RWPE2 (cell line): Measurements from ENCODE around the gene DNAH11.
A peak's percentile ranks its signal among the peaks of the same experiment; 100 is the strongest.
"Not testable (repeated sequence)": the region's sequence is repeated elsewhere in the genome, so short reads cannot be mapped to it uniquely, and the experiment has no call there.

Experiments used
- ATAC-seq: fragments of 200-7000 bp; cut with Tn5 transposase; 3 replicates; pipeline ENCODE4 v1.9.1; 2021; ENCODE audit warnings: low read depth
- DNase-seq: peaks from one replicate; pipeline ENCODE4 v3.0.0-alpha.2; 2020; ENCODE audit warnings: low spot score
- H3K27ac ChIP-seq: fragments of 450-650 bp; 2 replicates; pipeline ENCODE4 v1.5.1; 2017; ENCODE audit warnings: mild to moderate bottlenecking; ENCODE audit not compliant: poor library complexity, severe bottlenecking
- H3K27me3 ChIP-seq: fragments of 250-450 bp; sonication (Bioruptor Pico); 2 replicates; pipeline ENCODE4 v1.5.1; 2021; ENCODE audit warnings: mild to moderate bottlenecking, moderate library complexity; ENCODE audit not compliant: insufficient read depth, poor library complexity, severe bottlenecking
- H3K36me3 ChIP-seq: fragments of 250-450 bp; sonication (Bioruptor Pico); 2 replicates; pipeline ENCODE4 v1.5.1; 2020; ENCODE audit warnings: low read depth, mild to moderate bottlenecking, moderate library complexity
- H3K4me1 ChIP-seq: fragments of 250-450 bp; sonication (Bioruptor Pico); 2 replicates; pipeline ENCODE4 v1.5.1; 2021; ENCODE audit warnings: mild to moderate bottlenecking, moderate library complexity; ENCODE audit not compliant: insufficient read depth, poor library complexity, severe bottlenecking
- H3K4me3 ChIP-seq: fragments of 250-450 bp; sonication (Bioruptor Pico); 2 replicates; pipeline ENCODE4 v1.5.1; 2021; ENCODE audit warnings: mild to moderate bottlenecking, moderate library complexity; ENCODE audit not compliant: severe bottlenecking
- H3K9me3 ChIP-seq: fragments of 250-450 bp; sonication (Bioruptor Pico); 2 replicates; pipeline ENCODE4 v1.5.1; 2021; ENCODE audit warnings: mild to moderate bottlenecking, moderate library complexity; ENCODE audit not compliant: severe bottlenecking
- TF ChIP-seq, protein P1 (sequence below): fragments of 450-650 bp; IDR thresholded peaks from one replicate; pipeline ENCODE4 v1.5.1; 2017; ENCODE audit warnings: mild to moderate bottlenecking, moderate library complexity; ENCODE audit not compliant: poor library complexity, severe bottlenecking

The DNAH11 gene

DNA sequence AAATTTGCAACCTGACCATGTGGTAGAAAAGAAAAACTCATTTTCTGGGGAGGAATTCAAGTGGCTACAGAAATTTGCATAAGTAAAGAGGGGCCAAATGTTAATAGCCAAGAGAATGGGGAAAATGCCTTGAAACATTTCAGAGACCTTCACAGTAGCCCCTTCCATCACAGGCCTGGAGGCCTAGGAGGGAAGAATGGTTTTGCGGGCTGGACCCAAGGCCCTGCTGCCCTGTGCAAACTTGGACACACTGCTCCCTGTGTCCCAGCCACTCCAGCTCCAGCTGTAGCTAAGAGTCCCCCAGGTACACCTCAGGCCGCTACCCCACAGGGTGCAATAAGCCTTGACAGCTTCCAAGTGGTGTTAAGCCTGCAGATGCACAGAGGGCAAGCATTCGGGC, 16.4 kb upstream of the DNAH11 start:
- Histone ChIP-seq H3K27me3 (no peaks in the 10 kb centered on the region), H3K36me3 (no peaks in the 10 kb centered on the region), H3K4me3 (no peak overlapping the region), H3K27ac (no peak overlapping the region), H3K9me3 (no peaks in the 10 kb centered on the region), H3K4me1 (no peaks in the 10 kb centered on the region)
- no peak for ATAC-seq
- no peak for DNase-seq
- TF ChIP-seq, protein P1, sequence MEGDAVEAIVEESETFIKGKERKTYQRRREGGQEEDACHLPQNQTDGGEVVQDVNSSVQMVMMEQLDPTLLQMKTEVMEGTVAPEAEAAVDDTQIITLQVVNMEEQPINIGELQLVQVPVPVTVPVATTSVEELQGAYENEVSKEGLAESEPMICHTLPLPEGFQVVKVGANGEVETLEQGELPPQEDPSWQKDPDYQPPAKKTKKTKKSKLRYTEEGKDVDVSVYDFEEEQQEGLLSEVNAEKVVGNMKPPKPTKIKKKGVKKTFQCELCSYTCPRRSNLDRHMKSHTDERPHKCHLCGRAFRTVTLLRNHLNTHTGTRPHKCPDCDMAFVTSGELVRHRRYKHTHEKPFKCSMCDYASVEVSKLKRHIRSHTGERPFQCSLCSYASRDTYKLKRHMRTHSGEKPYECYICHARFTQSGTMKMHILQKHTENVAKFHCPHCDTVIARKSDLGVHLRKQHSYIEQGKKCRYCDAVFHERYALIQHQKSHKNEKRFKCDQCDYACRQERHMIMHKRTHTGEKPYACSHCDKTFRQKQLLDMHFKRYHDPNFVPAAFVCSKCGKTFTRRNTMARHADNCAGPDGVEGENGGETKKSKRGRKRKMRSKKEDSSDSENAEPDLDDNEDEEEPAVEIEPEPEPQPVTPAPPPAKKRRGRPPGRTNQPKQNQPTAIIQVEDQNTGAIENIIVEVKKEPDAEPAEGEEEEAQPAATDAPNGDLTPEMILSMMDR: no peak

DNA sequence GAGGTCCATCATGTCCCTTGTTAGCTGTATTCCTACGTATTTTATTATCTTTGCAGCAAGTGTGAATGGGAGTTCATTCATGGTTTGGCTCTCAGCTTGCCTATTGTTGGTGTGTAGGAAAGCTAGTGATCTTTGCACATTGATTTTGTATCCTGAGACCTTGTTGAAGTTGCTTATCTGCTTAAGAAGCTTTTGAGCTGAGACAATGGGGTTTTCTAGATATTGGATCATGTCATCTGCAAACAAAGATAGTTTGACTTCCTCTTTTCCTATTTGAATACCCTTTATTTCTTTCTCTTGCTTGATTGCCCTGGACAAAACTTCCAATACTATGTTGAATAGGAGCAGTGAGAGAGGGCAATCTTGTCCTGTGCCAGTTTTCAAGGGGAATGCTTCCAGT, 10.4 kb upstream of the DNAH11 start:
- H3K4me3 ChIP-seq, ATAC-seq, H3K4me1 ChIP-seq, H3K27ac ChIP-seq, DNase-seq, H3K27me3 ChIP-seq, H3K9me3 ChIP-seq, H3K36me3 ChIP-seq: not testable (repeated sequence)

DNA sequence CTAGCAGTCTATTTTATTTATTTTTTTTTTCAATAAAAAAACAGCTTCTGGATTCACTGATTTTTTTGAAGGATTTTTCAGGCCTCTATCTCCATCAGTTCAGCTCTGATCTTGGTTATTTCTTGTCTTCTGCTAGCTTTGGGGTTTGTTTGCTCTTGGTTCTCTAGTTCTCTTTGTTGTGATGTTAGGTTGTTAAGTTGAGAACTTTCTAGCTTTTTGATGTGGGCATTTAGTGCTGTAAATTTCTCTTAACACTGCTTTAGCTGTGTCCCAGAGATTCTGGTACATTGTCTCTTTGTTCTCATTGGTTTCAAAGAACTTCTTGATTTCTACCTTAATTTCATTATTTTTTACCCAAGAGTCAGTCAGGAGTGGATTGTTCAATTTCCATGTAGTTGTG, 9.2 kb upstream of the DNAH11 start:
- ATAC-seq, H3K27me3 ChIP-seq, H3K4me1 ChIP-seq, DNase-seq, H3K9me3 ChIP-seq, H3K4me3 ChIP-seq, H3K27ac ChIP-seq, H3K36me3 ChIP-seq: not testable (repeated sequence)

DNA sequence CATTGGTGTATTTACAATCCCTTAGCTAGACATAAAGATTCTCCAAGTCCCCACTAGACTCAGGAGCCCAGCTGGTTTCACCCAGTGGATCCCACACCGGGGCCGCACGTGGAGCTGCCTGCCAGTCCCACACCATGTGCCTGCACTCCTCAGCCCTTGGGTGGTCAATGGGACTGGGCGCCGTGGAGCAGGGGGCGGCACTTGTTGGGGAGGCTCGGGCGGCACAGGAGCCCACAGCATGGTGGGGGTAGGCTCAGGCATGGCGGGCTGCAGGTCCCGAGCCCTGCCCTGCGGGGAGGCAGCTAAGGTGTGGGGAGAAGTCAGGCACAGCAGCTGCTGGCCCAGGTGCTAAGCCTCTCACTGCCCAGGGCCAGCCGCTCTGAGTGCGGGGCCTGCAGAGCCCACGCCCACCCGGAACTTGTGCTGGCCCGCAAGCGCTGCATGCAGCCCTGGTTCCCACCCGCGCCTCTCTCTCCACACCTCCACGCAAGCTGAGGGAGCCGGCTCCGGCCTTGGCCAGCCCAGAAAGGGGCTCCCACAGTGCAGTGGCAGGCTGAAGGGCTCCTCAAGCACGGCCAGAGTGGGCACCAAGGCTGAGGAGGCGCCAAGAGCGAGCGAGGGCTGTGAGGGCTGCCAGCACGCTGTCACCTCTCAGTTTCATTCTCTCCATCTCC, 6.3 kb upstream of the DNAH11 start:
- not testable (repeated sequence) for H3K27me3 ChIP-seq, ATAC-seq, H3K9me3 ChIP-seq, H3K36me3 ChIP-seq, DNase-seq, H3K4me3 ChIP-seq, H3K27ac ChIP-seq, H3K4me1 ChIP-seq

DNA sequence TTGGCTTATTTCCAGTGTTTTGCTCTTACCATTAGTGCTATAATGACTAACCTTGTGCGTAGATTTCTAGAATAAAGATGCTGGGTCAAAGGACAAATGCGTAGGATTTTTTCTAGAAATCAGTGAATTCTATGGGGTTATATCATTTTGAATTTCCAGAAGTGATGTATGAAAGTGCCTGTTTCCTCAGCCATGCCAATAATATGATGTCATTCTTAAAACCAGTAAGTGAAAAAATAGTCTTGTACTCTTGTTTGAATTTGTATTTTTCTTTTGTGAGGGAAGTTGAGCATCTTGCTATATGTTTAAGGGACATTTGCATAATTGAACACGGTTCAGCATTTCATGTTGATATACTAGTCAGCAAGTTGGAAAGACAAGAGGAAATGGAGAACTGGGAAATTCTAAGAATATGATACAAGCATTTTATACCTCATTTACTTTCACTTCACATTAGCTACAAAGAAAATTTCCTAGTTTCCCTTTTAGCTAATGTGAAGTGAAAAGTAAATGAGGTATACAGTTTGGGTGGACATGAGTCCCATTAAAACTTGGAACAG, 3.8 kb upstream of the DNAH11 start:
- Histone ChIP-seq H3K36me3 (no peaks in the 10 kb centered on the region), H3K4me3 (no peak overlapping the region), H3K27ac (no peak overlapping the region), H3K27me3 (no peaks in the 10 kb centered on the region), H3K9me3 (no peaks in the 10 kb centered on the region), H3K4me1 (peaks cover 3% of the 10 kb centered on the region)
- DNase-seq: no peak
- no peak for ATAC-seq
- TF ChIP-seq, protein P1: no peak

DNA sequence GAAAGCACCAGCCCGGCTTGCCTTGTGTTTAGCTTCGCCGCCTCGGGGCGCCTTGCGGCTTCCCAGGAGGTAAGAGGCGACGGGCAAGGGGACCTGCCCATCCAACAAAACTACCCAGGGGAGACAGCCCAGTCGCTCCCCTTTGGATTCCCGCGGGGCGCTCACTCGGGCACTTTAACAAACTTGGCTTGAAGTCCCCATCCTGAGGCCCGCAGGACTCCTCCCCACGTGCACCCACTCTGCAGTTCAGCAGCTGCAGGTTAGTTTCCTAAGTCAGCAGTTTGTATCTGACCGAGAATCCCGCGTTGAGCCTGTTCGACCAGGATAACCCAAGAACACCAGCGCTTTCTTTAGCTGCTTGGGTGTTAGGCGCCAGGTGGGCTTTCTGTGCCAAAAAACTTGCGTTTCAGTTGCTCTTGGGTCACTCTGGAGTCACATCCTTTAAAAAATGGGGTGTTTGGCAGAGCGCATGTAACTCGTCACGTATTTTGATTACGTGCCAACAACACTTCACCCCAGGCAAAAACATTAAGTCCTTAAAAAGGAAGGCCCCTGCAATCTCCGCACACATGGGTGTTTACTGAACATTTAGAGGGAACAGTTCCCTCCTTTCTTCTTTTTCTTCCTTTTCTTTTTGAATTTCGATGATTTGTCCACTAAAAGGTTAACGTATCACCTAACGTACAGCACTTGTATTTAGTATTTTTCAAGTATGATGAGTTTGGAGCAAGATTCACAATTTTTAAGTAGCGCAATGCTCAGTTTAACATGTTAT, 876 bp downstream of the DNAH11 start:
- peak; percentile 61 for ATAC-seq
- H3K36me3 ChIP-seq: no peaks in the 10 kb centered on the region; the same call in 1 of the 2 replicates
- TF ChIP-seq, protein P1: no peak
- H3K4me1 ChIP-seq: peaks cover 14% of the 10 kb centered on the region
- H3K27me3 ChIP-seq: no peaks in the 10 kb centered on the region
- peak overlapping the region; percentile 55 for H3K4me3 ChIP-seq
- peak overlapping the region; percentile 37 for H3K27ac ChIP-seq
- no peaks in the 10 kb centered on the region for H3K9me3 ChIP-seq
- DNase-seq: no peak
